DOHH2 (cell line): ENCODE results near the gene COX14.
A peak's percentile ranks its signal among the peaks of the same experiment; 100 is the strongest.

Experiments used
- H3F3A ChIP-seq: fragments of 200-600 bp; sonication (generic), shearing (Covaris generic); 2 replicates; pipeline ENCODE4 v1.6.0; 2016; ENCODE audit warnings: antibody characterized with exemption, mild to moderate bottlenecking; ENCODE audit not compliant: control insufficient read depth, insufficient read depth
- H3K27ac ChIP-seq: fragments of 200-600 bp; sonication (generic); 2 replicates; pipeline ENCODE4 v1.5.1; 2014; ENCODE audit warnings: low read depth, mild to moderate bottlenecking, low read length, moderate library complexity
- H3K27me3 ChIP-seq: fragments of 200-600 bp; sonication (generic); 2 replicates; pipeline ENCODE4 v1.6.1; 2014; ENCODE audit warnings: mild to moderate bottlenecking, low read length, mixed read lengths; ENCODE audit not compliant: control insufficient read depth
- H3K36me3 ChIP-seq: fragments of 200-600 bp; sonication (generic); 2 replicates; pipeline ENCODE4 v1.6.1; 2014; ENCODE audit warnings: mild to moderate bottlenecking, low read length, moderate library complexity, mixed read lengths; ENCODE audit not compliant: control insufficient read depth
- H3K4me1 ChIP-seq: fragments of 200-600 bp; sonication (generic); 2 replicates; pipeline ENCODE4 v1.6.1; 2014; ENCODE audit warnings: mild to moderate bottlenecking, low read length, mixed read lengths; ENCODE audit not compliant: control insufficient read depth
- H3K4me2 ChIP-seq: fragments of 200-600 bp; sonication (generic); 2 replicates; pipeline ENCODE4 v1.6.0; 2014; ENCODE audit warnings: mild to moderate bottlenecking, low read length, moderate library complexity
- H3K4me3 ChIP-seq: fragments of 200-600 bp; sonication (generic); 2 replicates; pipeline ENCODE4 v1.5.1; 2014; ENCODE audit warnings: mild to moderate bottlenecking, low read length, mixed read lengths
- H3K79me2 ChIP-seq: fragments of 200-600 bp; sonication (generic); 2 replicates; pipeline ENCODE4 v1.6.1; 2014; ENCODE audit warnings: mild to moderate bottlenecking, low read length, mixed read lengths; ENCODE audit not compliant: control insufficient read depth
- H3K9me2 ChIP-seq: fragments of 200-600 bp; sonication (generic); replicated peaks from 2 replicates; pipeline ENCODE4 v1.6.1; 2014; ENCODE audit warnings: mild to moderate bottlenecking, low read length, mixed read lengths; ENCODE audit not compliant: control insufficient read depth
- H3K9me3 ChIP-seq: fragments of 200-600 bp; sonication (generic); 2 replicates; pipeline ENCODE4 v1.6.1; 2014; ENCODE audit warnings: antibody characterized with exemption, low read length, mixed read lengths; ENCODE audit not compliant: control insufficient read depth, insufficient read depth
- H4K20me1 ChIP-seq: fragments of 200-600 bp; sonication (generic); 2 replicates; pipeline ENCODE4 v1.6.0; 2014; ENCODE audit warnings: low read depth, mild to moderate bottlenecking, antibody characterized with exemption, low read length, moderate library complexity; ENCODE audit not compliant: control insufficient read depth, insufficient read depth
- EZH2phosphoT487 ChIP-seq: fragments of 200-600 bp; sonication (generic); IDR thresholded peaks from 2 replicates; pipeline ENCODE4 v1.6.1; 2017; ENCODE audit warnings: borderline replicate concordance, mild to moderate bottlenecking, antibody characterized with exemption, low read length, moderate library complexity, mixed read lengths
- TF ChIP-seq, protein P1 (sequence below): fragments of 200-600 bp; sonication (generic); IDR thresholded peaks from one replicate; pipeline ENCODE4 v1.5.1; 2014; ENCODE audit warnings: antibody characterized with exemption, mild to moderate bottlenecking, low read depth, low read length; ENCODE audit not compliant: poor library complexity, severe bottlenecking

The COX14 gene

DNA sequence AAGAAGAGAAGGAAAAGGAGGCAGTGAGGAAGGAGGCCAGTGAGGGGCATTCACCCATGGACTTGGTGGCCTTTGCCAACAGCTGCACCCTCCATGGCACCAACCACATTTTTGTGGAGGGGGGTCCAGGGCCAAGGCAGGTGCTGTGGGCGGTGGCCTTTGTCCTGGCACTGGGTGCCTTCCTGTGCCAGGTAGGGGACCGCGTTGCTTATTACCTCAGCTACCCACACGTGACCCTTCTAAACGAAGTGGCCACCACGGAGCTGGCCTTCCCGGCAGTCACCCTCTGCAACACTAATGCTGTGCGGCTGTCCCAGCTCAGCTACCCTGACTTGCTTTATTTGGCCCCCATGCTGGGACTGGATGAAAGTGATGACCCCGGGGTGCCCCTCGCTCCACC, 38.3 kb upstream of the COX14 start:
- TF ChIP-seq, protein P1, sequence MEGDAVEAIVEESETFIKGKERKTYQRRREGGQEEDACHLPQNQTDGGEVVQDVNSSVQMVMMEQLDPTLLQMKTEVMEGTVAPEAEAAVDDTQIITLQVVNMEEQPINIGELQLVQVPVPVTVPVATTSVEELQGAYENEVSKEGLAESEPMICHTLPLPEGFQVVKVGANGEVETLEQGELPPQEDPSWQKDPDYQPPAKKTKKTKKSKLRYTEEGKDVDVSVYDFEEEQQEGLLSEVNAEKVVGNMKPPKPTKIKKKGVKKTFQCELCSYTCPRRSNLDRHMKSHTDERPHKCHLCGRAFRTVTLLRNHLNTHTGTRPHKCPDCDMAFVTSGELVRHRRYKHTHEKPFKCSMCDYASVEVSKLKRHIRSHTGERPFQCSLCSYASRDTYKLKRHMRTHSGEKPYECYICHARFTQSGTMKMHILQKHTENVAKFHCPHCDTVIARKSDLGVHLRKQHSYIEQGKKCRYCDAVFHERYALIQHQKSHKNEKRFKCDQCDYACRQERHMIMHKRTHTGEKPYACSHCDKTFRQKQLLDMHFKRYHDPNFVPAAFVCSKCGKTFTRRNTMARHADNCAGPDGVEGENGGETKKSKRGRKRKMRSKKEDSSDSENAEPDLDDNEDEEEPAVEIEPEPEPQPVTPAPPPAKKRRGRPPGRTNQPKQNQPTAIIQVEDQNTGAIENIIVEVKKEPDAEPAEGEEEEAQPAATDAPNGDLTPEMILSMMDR: no peak
- TF ChIP-seq EZH2phosphoT487: no peak
- no peaks in the 10 kb centered on the region for H3F3A ChIP-seq
- no peaks in the 10 kb centered on the region for H3K36me3 ChIP-seq
- H3K9me2 ChIP-seq: no peaks in the 10 kb centered on the region
- H3K27ac ChIP-seq: no peak overlapping the region
- no peaks in the 10 kb centered on the region for H3K9me3 ChIP-seq
- H3K4me1 ChIP-seq: peaks cover 19% of the 10 kb centered on the region
- no peaks in the 10 kb centered on the region for H3K27me3 ChIP-seq
- H3K79me2 ChIP-seq: no peaks in the 10 kb centered on the region
- no peak overlapping the region for H3K4me3 ChIP-seq
- no peak overlapping the region for H3K4me2 ChIP-seq
- H4K20me1 ChIP-seq: no peaks in the 10 kb centered on the region

DNA sequence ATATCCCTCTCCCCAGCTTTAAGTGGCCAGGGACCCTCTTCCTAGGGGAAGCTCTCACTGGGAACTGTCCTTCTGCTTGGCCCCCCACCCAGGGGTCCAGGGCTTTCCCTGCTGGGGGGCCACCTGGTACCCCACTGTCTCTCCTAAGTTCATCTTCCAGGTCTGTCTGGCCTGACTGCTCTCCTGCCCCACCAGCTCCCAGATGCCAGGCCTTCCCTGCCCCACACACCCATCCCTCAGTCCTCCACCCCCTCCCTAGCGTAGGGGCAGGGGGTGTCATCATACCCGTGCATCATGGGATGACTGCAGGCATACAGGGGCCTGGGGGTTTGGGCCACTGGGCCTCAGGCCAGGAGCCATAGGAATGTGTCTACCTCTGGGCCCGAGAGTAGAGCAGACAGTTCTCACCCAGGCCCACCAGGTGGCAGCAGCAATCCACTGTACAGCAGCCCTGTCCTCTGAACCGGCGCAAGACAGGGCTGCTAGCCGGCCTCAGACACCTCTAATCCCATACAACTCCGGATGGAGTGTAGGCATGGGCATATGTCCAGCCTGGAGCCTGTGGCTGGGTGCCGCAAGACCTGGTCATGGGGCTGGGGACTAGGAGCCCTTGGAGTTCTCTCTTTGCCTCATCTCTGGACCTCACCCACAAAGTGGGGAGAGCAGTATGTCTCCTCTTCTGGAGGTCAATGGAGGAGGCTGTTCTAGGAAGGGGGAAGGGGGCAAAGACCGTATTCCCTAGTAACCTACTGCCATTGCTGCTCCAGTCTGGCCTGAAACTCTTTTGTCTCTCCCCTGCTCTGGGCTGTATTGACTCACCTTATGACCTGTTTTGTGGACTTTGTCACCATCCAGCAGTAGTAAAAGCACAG, 36.9 kb upstream of the COX14 start:
- no peak overlapping the region for H3K4me3 ChIP-seq
- H3K4me1 ChIP-seq: peaks cover 17% of the 10 kb centered on the region
- no peak overlapping the region for H3K27ac ChIP-seq
- no peaks in the 10 kb centered on the region for H3F3A ChIP-seq
- H3K36me3 ChIP-seq: no peaks in the 10 kb centered on the region
- no peak overlapping the region for H3K4me2 ChIP-seq
- no peak for TF ChIP-seq EZH2phosphoT487
- TF ChIP-seq, protein P1: peak; percentile 92
- no peaks in the 10 kb centered on the region for H3K9me2 ChIP-seq
- H3K79me2 ChIP-seq: no peaks in the 10 kb centered on the region
- H3K9me3 ChIP-seq: no peaks in the 10 kb centered on the region
- H4K20me1 ChIP-seq: no peaks in the 10 kb centered on the region
- H3K27me3 ChIP-seq: peaks cover 6% of the 10 kb centered on the region; the same call in 1 of the 2 replicates

DNA sequence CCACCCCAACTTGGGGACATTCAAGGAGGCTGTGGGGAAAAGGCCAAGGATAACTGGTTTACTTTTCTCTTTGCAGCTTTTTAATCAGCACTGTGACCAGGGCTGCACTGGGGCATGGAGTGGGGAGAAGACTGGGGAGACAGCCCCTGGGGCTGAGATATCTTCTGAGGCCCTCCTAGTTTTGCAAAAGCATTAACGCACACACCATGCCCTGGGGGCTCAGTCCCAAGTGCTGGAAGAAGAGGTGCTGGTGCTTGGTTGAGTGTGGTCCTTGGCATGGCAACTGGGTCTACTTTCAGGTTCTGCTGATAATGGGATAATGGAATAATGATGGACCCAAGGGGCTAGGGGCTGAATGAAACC, 36.2 kb upstream of the COX14 start:
- Histone ChIP-seq H3K4me1 (peaks cover 11% of the 10 kb centered on the region), H3K27ac (no peak overlapping the region), H3K27me3 (peaks cover 10% of the 10 kb centered on the region; the same call in 1 of the 2 replicates), H3F3A (no peaks in the 10 kb centered on the region), H3K79me2 (no peaks in the 10 kb centered on the region), H3K4me2 (no peak overlapping the region), H3K9me2 (no peaks in the 10 kb centered on the region), H3K36me3 (no peaks in the 10 kb centered on the region), H3K9me3 (no peaks in the 10 kb centered on the region), H3K4me3 (no peak overlapping the region), H4K20me1 (no peaks in the 10 kb centered on the region)
- TF ChIP-seq, protein P1: no peak
